K562 (cell line): ENCODE results near the gene LRRC74B. TPM values are rescaled to one million over a fixed set of nuclear protein-coding genes. Genes with fewer than 3 reads are reported as not detected.
A peak's percentile ranks its signal among the peaks of the same experiment; 100 is the strongest.

ENCODE experiments used
- ATAC-seq: fragments of 200-7000 bp; cut with Tn5 transposase; 3 replicates; pipeline ENCODE4 v1.9.1; 2020; ENCODE audit warnings: moderate library complexity
- BruUV-seq: library from RNA; stranded (reverse); fragments of 400-500 nt; replicated peaks from 2 replicates; lab custom pipeline; 2021; lab: Mats Ljungman, UMichigan
- CTCF ChIA-PET: fragments of 300-600 bp; formaldehyde crosslinking; extraction: SDS; loops from one replicate; lab custom pipeline; 2021; ENCODE audit warnings: low intra/inter-chr PET ratio; lab: Yijun Ruan, JAX
- POLR2A ChIA-PET: fragments of 300-600, 350-650 bp; sonication (Branson Sonifier 250); formaldehyde crosslinking; extraction: SDS; loops from one replicate; lab custom pipeline; 2021; ENCODE audit warnings: antibody characterized with exemption, inconsistent platforms; lab: Yijun Ruan, JAX
- DNase-seq, 4 experiments: peaks; one replicate each; pipeline versions ENCODE4 v3.0.0 to v3.0.0-alpha.2; 2011 to 2018; ENCODE audit warnings: low spot score in 3 of 4, mixed read lengths in 3 of 4; ENCODE audit errors: extremely low read depth in 1 of 4
- FAIRE-seq: peaks from 2 replicates; lab custom pipeline; 2011; peaks lifted over from hg19 to GRCh38; lab: Jason Lieb, UNC
- H2AFZ ChIP-seq: 2 replicates; pipeline ENCODE4 v1.6.0; 2011; ENCODE audit warnings: low read depth, low read length, control low read depth, inconsistent platforms
- H3K27ac ChIP-seq: fragments of 200-600 bp; 3 replicates; pipeline ENCODE4 v1.8.0; 2011; ENCODE audit warnings: low read depth, mild to moderate bottlenecking, control low read depth, inconsistent platforms, low read length, moderate library complexity, mixed read lengths; ENCODE audit errors: extremely low read depth
- H3K27me3 ChIP-seq, 2 experiments: fragments of 300-600 bp in 1 of 2; 2 replicates in 1 of 2; 3 replicates in 1 of 2; pipeline versions ENCODE4 v1.6.0 to v1.8.0; 2011; ENCODE audit warnings: inconsistent platforms in 2 of 2, low read length in 2 of 2, mild to moderate bottlenecking in 1 of 2, mixed read lengths in 1 of 2, moderate library complexity in 1 of 2; ENCODE audit not compliant: control insufficient read depth in 2 of 2, insufficient read depth in 2 of 2
- H3K36me3 ChIP-seq: fragments of 300-600 bp; 3 replicates; pipeline ENCODE4 v1.8.0; 2011; ENCODE audit warnings: mild to moderate bottlenecking, low read length, inconsistent platforms; ENCODE audit not compliant: control insufficient read depth, insufficient read depth
- H3K4me1 ChIP-seq, 2 experiments: fragments of 200-600 bp in 1 of 2; replicated peaks in 1 of 2; 2 replicates in 1 of 2; 3 replicates in 1 of 2; pipeline versions ENCODE4 v1.5.1 to v1.8.0; 2011; ENCODE audit warnings: inconsistent platforms in 2 of 2, low read length in 2 of 2, mild to moderate bottlenecking in 1 of 2, mixed read lengths in 1 of 2, moderate library complexity in 1 of 2; ENCODE audit not compliant: control insufficient read depth in 2 of 2, insufficient read depth in 2 of 2
- H3K4me2 ChIP-seq: 2 replicates; pipeline ENCODE4 v1.6.1; 2011; ENCODE audit warnings: low read length, control low read depth, inconsistent platforms, mixed read lengths; ENCODE audit not compliant: insufficient read depth
- H3K4me3 ChIP-seq: fragments of 200-600 bp; sonication (generic), shearing (Covaris generic); 2 replicates; pipeline ENCODE4 v1.5.1; 2016; ENCODE audit warnings: control low read depth, inconsistent platforms
- H3K79me2 ChIP-seq: fragments of 200-600 bp; 3 replicates; pipeline ENCODE4 v1.8.0; 2011; ENCODE audit warnings: low read length, inconsistent platforms; ENCODE audit not compliant: control insufficient read depth, insufficient read depth
- H3K9ac ChIP-seq, 2 experiments: 2 replicates each; pipeline versions ENCODE4 v1.6.0 to v1.6.1; 2011; ENCODE audit warnings: low read depth in 2 of 2, low read length in 2 of 2, control low read depth in 1 of 2, inconsistent platforms in 1 of 2, mild to moderate bottlenecking in 1 of 2, mixed read lengths in 1 of 2; ENCODE audit not compliant: insufficient read depth in 1 of 2
- H3K9me1 ChIP-seq: one replicate; pipeline ENCODE4 v1.6.0; 2011; ENCODE audit warnings: inconsistent platforms, mild to moderate bottlenecking, low read length, moderate library complexity; ENCODE audit not compliant: control insufficient read depth, insufficient read depth
- H3K9me3 ChIP-seq: replicated peaks from 2 replicates; pipeline ENCODE4 v1.5.1; 2011; ENCODE audit warnings: low read depth, low read length, inconsistent platforms; ENCODE audit not compliant: control insufficient read depth, insufficient read depth
- H4K20me1 ChIP-seq: replicated peaks from 2 replicates; pipeline ENCODE4 v1.6.1; 2011; ENCODE audit warnings: low read length, inconsistent platforms, mixed read lengths; ENCODE audit not compliant: control insufficient read depth, insufficient read depth
- HDAC1 ChIP-seq, 2 experiments: fragments of 450-650 bp; IDR thresholded peaks; 2 replicates each; pipeline ENCODE4 v1.6.1; 2016 to 2017; ENCODE audit warnings: inconsistent platforms in 1 of 2, mild to moderate bottlenecking in 1 of 2, moderate library complexity in 1 of 2
- ILF3 ChIP-seq: fragments of 450-650 bp; IDR thresholded peaks from 2 replicates; pipeline ENCODE4 v1.6.1; 2018; ENCODE audit warnings: antibody characterized with exemption, mild to moderate bottlenecking, moderate library complexity, borderline replicate concordance
- L3MBTL2 ChIP-seq: fragments of 450-650 bp; IDR thresholded peaks from 2 replicates; pipeline ENCODE4 v1.6.1; 2016; ENCODE audit warnings: mild to moderate bottlenecking, moderate library complexity
- PREB ChIP-seq: sonication (generic); formaldehyde crosslinking; IDR thresholded peaks from 2 replicates; pipeline ENCODE4 v1.8.1; 2023; ENCODE audit warnings: mild to moderate bottlenecking, missing genetic modification reagents
- RHOXF2B ChIP-seq: fragments of 250-450 bp; sonication (Bioruptor Pico); conservative IDR thresholded peaks from 2 replicates; pipeline ENCODE4 v1.5.1; 2021
- RNF2 ChIP-seq: sonication (generic); IDR thresholded peaks from 2 replicates; pipeline ENCODE4 v1.6.1; 2016
- YY1 ChIP-seq, 3 experiments: IDR thresholded peaks; 2 replicates each; pipeline ENCODE4 v1.6.1; 2011; ENCODE audit warnings: low read length in 2 of 3, mild to moderate bottlenecking in 2 of 3, moderate library complexity in 2 of 3, borderline replicate concordance in 1 of 3, control low read depth in 1 of 3, low read depth in 1 of 3; ENCODE audit not compliant: insufficient read depth in 3 of 3, insufficient replicate concordance in 2 of 3, control insufficient read depth in 1 of 3, insufficient read length in 1 of 3; ENCODE audit errors: extremely low read depth in 1 of 3
- ZBED1 ChIP-seq: IDR thresholded peaks from 2 replicates; pipeline ENCODE4 v1.6.1; 2014
- ZNF639 ChIP-seq, 2 experiments: fragments of 200-800 bp in 1 of 2; sonication (Bioruptor generic) in 1 of 2; sonication (generic) in 1 of 2; formaldehyde crosslinking in 1 of 2; IDR thresholded peaks in 1 of 2; conservative IDR thresholded peaks in 1 of 2; 2 replicates each; pipeline versions ENCODE4 v1.5.0 to v1.6.1; 2016 to 2020; ENCODE audit warnings: missing compliant biosample characterization in 1 of 2, missing genetic modification characterization in 1 of 2, missing genetic modification reagents in 1 of 2
- ZSCAN32 ChIP-seq: fragments of 450-650 bp; formaldehyde crosslinking; IDR thresholded peaks from 2 replicates; pipeline ENCODE4 v1.4.0; 2020; ENCODE audit warnings: mild to moderate bottlenecking, moderate library complexity
- WGBS: fragments of 100-300 bp; shearing (Covaris generic); methylation state at CpG from one replicate; pipeline ENCODE4 v1.1.6; 2016; ENCODE audit warnings: low coverage, mixed read lengths; ENCODE audit not compliant: insufficient coverage; ENCODE audit errors: missing lambda C conversion rate; 5-methylcytosine and 5-hydroxymethylcytosine counted together
- in situ Hi-C: fragments of 300-500 bp; cut with MboI; formaldehyde crosslinking; loops from 4 replicates; pipeline ENCODE4 v1.15.0; 2018; ENCODE audit warnings: inconsistent platforms, mixed read lengths
- intact Hi-C: fragments of 100-400 bp; cut with micrococcal nuclease; formaldehyde crosslinking; loops from 2 replicates; pipeline ENCODE4 v1.14.2; 2022
- polyA plus RNA-seq, 8 experiments: library from polyadenylated mRNA; depleted of rRNA in 4 of 8; stranded (reverse) in 5 of 8; unstranded in 3 of 8; fragments of >200 nt; fragmentation: Nextera tagmentation in 2 of 8; fragmentation: Illumina TruSeq in 1 of 8; extraction: Ambion mirVana in 2 of 8; extraction: Trizol in 1 of 8; gene quantifications; 2 replicates each; pipeline versions ENCODE4 v1.2.1 to v1.2.3, GENCODE V29; 2011 to 2014; ENCODE audit warnings: inconsistent platforms in 1 of 8, missing spikeins in 1 of 8
- total RNA-seq, 7 experiments: library from RNA; depleted of rRNA in 6 of 7; stranded (reverse); fragments of >200 nt in 6 of 7; fragmentation: Illumina TruSeq in 2 of 7; extraction: Trizol in 2 of 7; gene quantifications; 2 replicates each; pipeline versions ENCODE4 v1.2.1 to v1.2.3, GENCODE V29; 2011 to 2021; ENCODE audit warnings: low replicate concordance in 1 of 7
- TF ChIP-seq, protein P1 (sequence below): fragments of 450-650 bp; conservative IDR thresholded peaks from 2 replicates; pipeline ENCODE4 v1.6.1; 2016; ENCODE audit warnings: missing genetic modification characterization, low read depth, mild to moderate bottlenecking, control low read depth, missing compliant biosample characterization
- TF ChIP-seq, protein P2 (sequence below): fragments of 250-450 bp; sonication (Bioruptor Pico); IDR thresholded peaks from 2 replicates; pipeline ENCODE4 v1.9.0; 2021; ENCODE audit warnings: mild to moderate bottlenecking
- TF ChIP-seq, protein P3 (sequence below): IDR thresholded peaks from 2 replicates; pipeline ENCODE4 v1.6.1; 2014; ENCODE audit warnings: antibody characterized with exemption

LRRC74B gene
- total and polyA plus RNA-seq, 9 of the 15 experiments (the other 6 are each of a cell fraction or from before 2014, with no cell fraction given): not detected

DNA sequence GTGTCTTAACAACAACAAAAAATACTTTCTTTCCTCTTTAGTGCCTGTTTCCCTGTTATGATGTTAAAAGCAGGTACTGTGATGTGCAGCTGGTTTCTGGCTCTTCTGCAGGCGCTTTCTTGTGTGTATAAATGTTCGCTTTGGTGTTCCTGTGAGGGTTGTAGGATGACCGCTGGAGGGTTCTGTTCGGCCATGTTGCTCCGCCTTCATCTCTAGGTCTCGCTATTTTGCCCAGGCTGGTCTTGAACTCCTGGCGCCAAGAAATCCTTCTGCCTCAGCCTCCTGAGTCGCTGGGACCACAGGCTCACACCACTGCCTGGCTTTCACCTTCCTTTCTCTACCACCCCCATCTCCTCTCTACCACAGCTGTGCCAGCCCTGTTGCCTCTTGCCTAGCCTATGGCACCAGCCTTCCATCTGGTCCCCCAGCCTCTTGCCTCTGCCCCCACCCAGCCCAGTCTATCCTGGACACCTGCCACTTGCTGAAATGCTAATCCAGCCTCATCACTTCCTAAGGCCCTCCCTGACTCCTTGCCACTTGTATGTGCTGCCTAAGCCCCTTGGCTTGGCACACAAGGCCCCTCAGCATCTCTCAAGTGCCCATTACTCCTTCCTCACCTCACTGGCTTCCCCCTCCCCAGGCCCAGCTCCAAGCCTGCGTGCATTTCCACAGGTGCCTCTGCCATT is 5.5 kb downstream of the LRRC74B start:
- H3K9me1 ChIP-seq: peaks cover 12% of the 10 kb centered on the region
- H3K4me2 ChIP-seq: no peak overlapping the region
- H4K20me1 ChIP-seq: peaks cover 38% of the 10 kb centered on the region
- peak overlapping the region in 1 of 2 experiments; percentile 38; a peak in 2 of 4 replicates for H3K9ac ChIP-seq
- H2AFZ ChIP-seq: peak overlapping the region; percentile 7
- no TSS peak for BruUV-seq
- H3K4me3 ChIP-seq: no peak overlapping the region
- no peak for FAIRE-seq
- in situ Hi-C loops: no loop called here
- no peaks in the 10 kb centered on the region for H3K79me2 ChIP-seq
- peaks cover 34 to 85% of the 10 kb centered on the region in 2 experiments; a peak in 4 of 5 replicates for H3K27me3 ChIP-seq
- WGBS: 11% methylated on average over 9 of the region's 9 CpGs
- ATAC-seq: no peak
- POLR2A ChIA-PET: interaction anchor here (0.6 to 6.1 kb wide), 9 partner anchors 12 to 226 kb away, joined by 3 to 42 read pairs (median 4); partner anchors contain the start of gene LZTR1
- no peaks in the 10 kb centered on the region for H3K36me3 ChIP-seq
- no peaks in the 10 kb centered on the region for H3K9me3 ChIP-seq
- H3K4me1 ChIP-seq: peaks cover 17 to 29% of the 10 kb centered on the region in 2 experiments
- CTCF ChIA-PET: no interaction called here
- H3K27ac ChIP-seq: no peak overlapping the region
- no peak for DNase-seq
- intact Hi-C loops: no loop called here
- TF ChIP-seq ILF3: no peak
- TF ChIP-seq HDAC1 (IDR thresholded peaks at IDR 0.05): no peak; a peak in 1 of 4 replicates
- TF ChIP-seq L3MBTL2: no peak
- no peak for TF ChIP-seq RNF2
- no peak for TF ChIP-seq ZSCAN32 (CRISPR knock-in tag)
- TF ChIP-seq, protein P1, sequence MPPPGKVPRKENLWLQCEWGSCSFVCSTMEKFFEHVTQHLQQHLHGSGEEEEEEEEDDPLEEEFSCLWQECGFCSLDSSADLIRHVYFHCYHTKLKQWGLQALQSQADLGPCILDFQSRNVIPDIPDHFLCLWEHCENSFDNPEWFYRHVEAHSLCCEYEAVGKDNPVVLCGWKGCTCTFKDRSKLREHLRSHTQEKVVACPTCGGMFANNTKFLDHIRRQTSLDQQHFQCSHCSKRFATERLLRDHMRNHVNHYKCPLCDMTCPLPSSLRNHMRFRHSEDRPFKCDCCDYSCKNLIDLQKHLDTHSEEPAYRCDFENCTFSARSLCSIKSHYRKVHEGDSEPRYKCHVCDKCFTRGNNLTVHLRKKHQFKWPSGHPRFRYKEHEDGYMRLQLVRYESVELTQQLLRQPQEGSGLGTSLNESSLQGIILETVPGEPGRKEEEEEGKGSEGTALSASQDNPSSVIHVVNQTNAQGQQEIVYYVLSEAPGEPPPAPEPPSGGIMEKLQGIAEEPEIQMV (tag): no peak
- no peak for TF ChIP-seq ZNF639 (CRISPR knock-in tag; conservative IDR thresholded peaks at IDR 0.05 in 1 of 2, IDR thresholded peaks at IDR 0.05 in 1 of 2)
- no peak for TF ChIP-seq PREB (CRISPR knock-in tag)
- TF ChIP-seq, protein P2, sequence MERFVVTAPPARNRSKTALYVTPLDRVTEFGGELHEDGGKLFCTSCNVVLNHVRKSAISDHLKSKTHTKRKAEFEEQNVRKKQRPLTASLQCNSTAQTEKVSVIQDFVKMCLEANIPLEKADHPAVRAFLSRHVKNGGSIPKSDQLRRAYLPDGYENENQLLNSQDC (CRISPR knock-in tag): no peak
- TF ChIP-seq, protein P3, sequence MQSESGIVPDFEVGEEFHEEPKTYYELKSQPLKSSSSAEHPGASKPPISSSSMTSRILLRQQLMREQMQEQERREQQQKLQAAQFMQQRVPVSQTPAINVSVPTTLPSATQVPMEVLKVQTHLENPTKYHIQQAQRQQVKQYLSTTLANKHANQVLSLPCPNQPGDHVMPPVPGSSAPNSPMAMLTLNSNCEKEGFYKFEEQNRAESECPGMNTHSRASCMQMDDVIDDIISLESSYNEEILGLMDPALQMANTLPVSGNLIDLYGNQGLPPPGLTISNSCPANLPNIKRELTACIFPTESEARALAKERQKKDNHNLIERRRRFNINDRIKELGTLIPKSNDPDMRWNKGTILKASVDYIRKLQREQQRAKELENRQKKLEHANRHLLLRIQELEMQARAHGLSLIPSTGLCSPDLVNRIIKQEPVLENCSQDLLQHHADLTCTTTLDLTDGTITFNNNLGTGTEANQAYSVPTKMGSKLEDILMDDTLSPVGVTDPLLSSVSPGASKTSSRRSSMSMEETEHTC: no peak
- peak in 2 of 3 experiments; percentile 8 to 69 for TF ChIP-seq YY1 (IDR thresholded peaks at IDR 0.05; ENCODE audit: borderline replicate concordance in 1 of 3, control insufficient read depth in 1 of 3, extremely low read depth in 1 of 3, insufficient read depth in 3 of 3, insufficient read length in 1 of 3, insufficient replicate concordance in 2 of 3, low read depth in 1 of 3, low read length in 2 of 3)
- TF ChIP-seq RHOXF2B (CRISPR knock-in tag): no peak
- TF ChIP-seq ZBED1: no peak
